GM12891 (cell line): ENCODE data around the gene NEMP1.

Source experiments
- POLR2A ChIP-seq: IDR thresholded peaks from 2 replicates; pipeline ENCODE4 v1.6.1; 2011; ENCODE audit warnings: low read depth, low read length, control low read depth
- TAF1 ChIP-seq: IDR thresholded peaks from 2 replicates; pipeline ENCODE4 v1.6.1; 2011; ENCODE audit warnings: low read depth, low read length, control low read depth

- TF ChIP-seq POLR2A (no peak), TAF1 (no peak)
These were observed 18.9 kb upstream of the NEMP1 start for GRCh38 chr12:57097554-57097835.
